WERI-Rb-1 (cell line): ENCODE measurements around the gene TLE2.
A peak's percentile ranks its signal among the peaks of the same experiment; 100 is the strongest.

Experiments used
- DNase-seq: peaks from one replicate; pipeline ENCODE4 v3.0.0-alpha.2; 2020
- H3K27ac ChIP-seq: fragments of 250-450 bp; sonication (Bioruptor Pico); 2 replicates; pipeline ENCODE4 v1.5.1; 2020; ENCODE audit warnings: mild to moderate bottlenecking, moderate library complexity
- H3K27me3 ChIP-seq: fragments of 250-450 bp; sonication (Bioruptor Pico); 2 replicates; pipeline ENCODE4 v1.5.1; 2021; ENCODE audit warnings: mild to moderate bottlenecking, low read depth, moderate library complexity; ENCODE audit not compliant: insufficient read depth, severe bottlenecking
- H3K36me3 ChIP-seq: fragments of 250-450 bp; sonication (Bioruptor Pico); 2 replicates; pipeline ENCODE4 v1.5.1; 2020; ENCODE audit warnings: mild to moderate bottlenecking, moderate library complexity
- H3K4me3 ChIP-seq: 2 replicates; pipeline ENCODE4 v1.5.1; 2011; ENCODE audit warnings: low read depth, mild to moderate bottlenecking, control low read depth, low read length
- H3K9me3 ChIP-seq: fragments of 250-450 bp; sonication (Bioruptor Pico); 2 replicates; pipeline ENCODE4 v1.5.1; 2021; ENCODE audit warnings: mild to moderate bottlenecking, moderate library complexity; ENCODE audit not compliant: severe bottlenecking
- TF ChIP-seq, protein P1 (sequence below): IDR thresholded peaks from 2 replicates; pipeline ENCODE4 v1.5.1; 2011; ENCODE audit warnings: low read depth, mild to moderate bottlenecking, control low read depth, inconsistent platforms, low read length

TLE2 gene

GRCh38 chr19:3026768-3027167 lies 2.3 kb downstream of the TLE2 start:
- Histone ChIP-seq H3K4me3 (no peak overlapping the region), H3K36me3 (no peaks in the 10 kb centered on the region), H3K27ac (no peak overlapping the region), H3K27me3 (no peaks in the 10 kb centered on the region), H3K9me3 (no peaks in the 10 kb centered on the region)
- TF ChIP-seq, protein P1, sequence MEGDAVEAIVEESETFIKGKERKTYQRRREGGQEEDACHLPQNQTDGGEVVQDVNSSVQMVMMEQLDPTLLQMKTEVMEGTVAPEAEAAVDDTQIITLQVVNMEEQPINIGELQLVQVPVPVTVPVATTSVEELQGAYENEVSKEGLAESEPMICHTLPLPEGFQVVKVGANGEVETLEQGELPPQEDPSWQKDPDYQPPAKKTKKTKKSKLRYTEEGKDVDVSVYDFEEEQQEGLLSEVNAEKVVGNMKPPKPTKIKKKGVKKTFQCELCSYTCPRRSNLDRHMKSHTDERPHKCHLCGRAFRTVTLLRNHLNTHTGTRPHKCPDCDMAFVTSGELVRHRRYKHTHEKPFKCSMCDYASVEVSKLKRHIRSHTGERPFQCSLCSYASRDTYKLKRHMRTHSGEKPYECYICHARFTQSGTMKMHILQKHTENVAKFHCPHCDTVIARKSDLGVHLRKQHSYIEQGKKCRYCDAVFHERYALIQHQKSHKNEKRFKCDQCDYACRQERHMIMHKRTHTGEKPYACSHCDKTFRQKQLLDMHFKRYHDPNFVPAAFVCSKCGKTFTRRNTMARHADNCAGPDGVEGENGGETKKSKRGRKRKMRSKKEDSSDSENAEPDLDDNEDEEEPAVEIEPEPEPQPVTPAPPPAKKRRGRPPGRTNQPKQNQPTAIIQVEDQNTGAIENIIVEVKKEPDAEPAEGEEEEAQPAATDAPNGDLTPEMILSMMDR = no peak
- no peak for DNase-seq

GRCh38 chr19:3025549-3025886 lies 3.6 kb downstream of the TLE2 start:
- Histone ChIP-seq H3K27ac (peak overlapping the region; percentile 90), H3K27me3 (no peaks in the 10 kb centered on the region)

DNA sequence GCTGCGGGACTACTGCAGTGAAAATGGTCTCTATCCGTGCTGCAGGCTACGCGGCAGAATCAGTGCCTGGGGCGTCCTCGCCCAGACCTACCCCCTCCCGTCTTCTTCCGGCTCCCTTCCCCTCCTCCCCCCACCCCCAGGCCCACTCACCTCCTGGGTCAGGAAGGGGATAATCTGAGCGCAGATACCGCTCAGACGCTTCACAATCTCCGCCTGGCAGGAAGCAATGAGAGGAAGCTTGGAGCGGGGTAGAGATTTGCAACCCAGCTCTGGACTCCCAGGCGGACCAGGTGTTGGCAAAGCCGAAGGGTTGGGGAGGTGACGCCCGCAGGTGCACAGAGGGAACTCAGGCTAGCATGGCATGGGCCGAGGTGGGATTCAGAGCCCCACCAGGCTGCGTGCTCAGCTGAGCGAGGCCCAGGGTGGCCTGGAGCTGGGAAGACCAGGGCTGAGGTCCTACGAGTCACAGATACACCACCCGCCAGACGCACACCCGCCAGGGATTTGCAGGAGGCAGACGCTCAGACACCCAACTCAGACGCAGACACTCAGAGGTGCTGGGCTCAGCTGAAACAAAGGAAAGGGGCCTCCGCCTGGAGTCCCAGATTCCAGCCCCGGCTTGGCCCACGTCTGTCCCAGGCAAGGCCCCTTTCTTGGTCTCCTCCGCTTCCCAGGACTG lies 4.1 kb downstream of the TLE2 start:
- TF ChIP-seq, protein P1 = no peak
- peak; percentile 74 for DNase-seq
- Histone ChIP-seq H3K36me3 (no peaks in the 10 kb centered on the region), H3K27me3 (no peaks in the 10 kb centered on the region), H3K27ac (peak overlapping the region; percentile 90), H3K9me3 (no peaks in the 10 kb centered on the region), H3K4me3 (peak overlapping the region; percentile 41)

More at GRCh38 chr19:3025549-3025886, 3.6 kb downstream of the TLE2 start:
- TF ChIP-seq, protein P1 = no peak
- H3K4me3 ChIP-seq = peak overlapping the region; percentile 41
- no peaks in the 10 kb centered on the region for H3K36me3 ChIP-seq
- H3K9me3 ChIP-seq = no peaks in the 10 kb centered on the region
- DNase-seq = no peak

DNA sequence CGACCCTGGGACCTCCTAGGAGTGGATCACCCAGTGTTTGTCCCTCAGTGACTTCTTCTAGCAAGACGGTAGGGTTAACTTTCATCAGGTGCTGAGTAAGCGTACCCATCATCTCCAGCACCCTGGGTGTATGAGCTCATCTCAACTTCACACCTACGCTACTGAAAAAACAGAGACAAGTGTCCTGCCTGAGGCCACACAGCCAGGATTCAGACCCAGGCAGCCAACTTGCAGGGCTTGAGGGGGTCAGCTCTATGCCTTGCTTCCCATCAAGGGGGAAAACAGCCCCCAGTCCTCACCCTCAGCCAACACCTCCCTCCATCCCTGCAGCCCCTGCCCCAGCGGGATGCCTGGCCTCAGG lies 4.6 kb downstream of the TLE2 start:
- H3K27me3 ChIP-seq = no peaks in the 10 kb centered on the region
- TF ChIP-seq, protein P1 = no peak
- no peak for DNase-seq
- H3K27ac ChIP-seq = peak overlapping the region; percentile 90
- H3K4me3 ChIP-seq = peak overlapping the region; percentile 41
- no peaks in the 10 kb centered on the region for H3K36me3 ChIP-seq
- H3K9me3 ChIP-seq = no peaks in the 10 kb centered on the region

GRCh38 chr19:3020321-3020960 lies 8.6 kb downstream of the TLE2 start:
- H3K27me3 ChIP-seq = no peaks in the 10 kb centered on the region
- TF ChIP-seq, protein P1 = no peak
- no peaks in the 10 kb centered on the region for H3K36me3 ChIP-seq
- no peaks in the 10 kb centered on the region for H3K9me3 ChIP-seq
- DNase-seq = no peak
- no peak overlapping the region for H3K27ac ChIP-seq
- no peak overlapping the region for H3K4me3 ChIP-seq
